Activated CD4-positive, alpha-beta T cell treated with anti-CD3 and anti-CD28 coated beads for 24 hours (primary cell): ENCODE measurements around the gene FAM111A.
"Not testable (repeated sequence)": the region's sequence is repeated elsewhere in the genome, so short reads cannot be mapped to it uniquely, and the experiment has no call there.

Experiments used
- DNase-seq, 2 donors: peaks; one replicate each; pipeline ENCODE4 v3.0.0-alpha.2; 2020; ENCODE audit warnings: low read depth in 2 of 2

FAM111A gene, protein sequence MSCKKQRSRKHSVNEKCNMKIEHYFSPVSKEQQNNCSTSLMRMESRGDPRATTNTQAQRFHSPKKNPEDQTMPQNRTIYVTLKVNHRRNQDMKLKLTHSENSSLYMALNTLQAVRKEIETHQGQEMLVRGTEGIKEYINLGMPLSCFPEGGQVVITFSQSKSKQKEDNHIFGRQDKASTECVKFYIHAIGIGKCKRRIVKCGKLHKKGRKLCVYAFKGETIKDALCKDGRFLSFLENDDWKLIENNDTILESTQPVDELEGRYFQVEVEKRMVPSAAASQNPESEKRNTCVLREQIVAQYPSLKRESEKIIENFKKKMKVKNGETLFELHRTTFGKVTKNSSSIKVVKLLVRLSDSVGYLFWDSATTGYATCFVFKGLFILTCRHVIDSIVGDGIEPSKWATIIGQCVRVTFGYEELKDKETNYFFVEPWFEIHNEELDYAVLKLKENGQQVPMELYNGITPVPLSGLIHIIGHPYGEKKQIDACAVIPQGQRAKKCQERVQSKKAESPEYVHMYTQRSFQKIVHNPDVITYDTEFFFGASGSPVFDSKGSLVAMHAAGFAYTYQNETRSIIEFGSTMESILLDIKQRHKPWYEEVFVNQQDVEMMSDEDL

DNA sequence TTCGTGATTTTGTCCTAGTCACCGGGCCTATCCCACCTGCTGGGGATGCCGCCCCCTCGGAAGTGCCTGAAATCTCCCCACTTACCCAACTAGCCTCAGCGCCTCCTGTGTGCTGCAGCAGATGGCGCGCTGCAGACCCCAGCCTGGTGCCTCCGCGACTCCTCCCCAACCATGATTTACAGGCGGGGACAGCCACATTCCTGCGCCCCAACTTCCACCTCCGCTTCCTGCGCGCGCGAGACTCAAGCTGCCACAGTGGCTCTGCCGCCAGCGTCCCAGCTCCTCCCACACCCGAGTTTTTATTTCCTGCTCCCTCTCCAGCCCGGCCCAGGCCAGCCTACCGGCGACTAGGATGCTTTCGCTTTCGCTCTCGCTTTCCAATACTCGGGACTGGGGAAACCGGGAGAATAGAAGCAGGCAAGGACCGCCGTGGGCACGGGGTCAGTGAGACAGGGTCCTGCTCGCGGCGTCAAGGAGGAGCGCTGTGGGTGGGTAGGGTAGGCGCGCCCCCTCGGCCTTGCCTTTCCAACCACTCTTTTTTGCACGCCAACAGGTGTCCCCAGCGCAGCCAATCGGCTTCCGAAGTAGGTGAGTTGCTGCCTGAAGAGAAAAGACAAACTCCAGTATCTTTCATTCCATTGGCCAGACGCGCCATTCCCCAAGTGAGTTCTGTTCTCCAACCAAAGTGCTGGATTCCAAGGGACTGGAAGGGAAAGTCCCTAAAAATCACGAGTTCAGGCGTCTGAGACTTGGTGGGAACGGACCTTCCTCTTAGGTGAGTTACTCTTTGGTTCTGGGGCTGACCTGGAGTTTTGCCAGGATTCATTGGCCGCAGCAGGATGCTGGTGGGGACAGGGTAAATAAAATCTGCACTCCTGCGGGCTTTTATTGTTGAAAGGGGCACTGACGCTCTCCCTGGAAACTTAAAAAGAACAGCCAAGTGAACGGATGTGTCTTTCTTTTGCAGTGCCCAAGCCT, at the start of gene FAM111A:
TSS of gene FAM111A (plus strand) at position 327 of the 978 bp plus-strand sequence. CDS start 6,017 bp downstream, outside the sequence.
- DNase-seq: peak; percentile 64 to 74

DNA sequence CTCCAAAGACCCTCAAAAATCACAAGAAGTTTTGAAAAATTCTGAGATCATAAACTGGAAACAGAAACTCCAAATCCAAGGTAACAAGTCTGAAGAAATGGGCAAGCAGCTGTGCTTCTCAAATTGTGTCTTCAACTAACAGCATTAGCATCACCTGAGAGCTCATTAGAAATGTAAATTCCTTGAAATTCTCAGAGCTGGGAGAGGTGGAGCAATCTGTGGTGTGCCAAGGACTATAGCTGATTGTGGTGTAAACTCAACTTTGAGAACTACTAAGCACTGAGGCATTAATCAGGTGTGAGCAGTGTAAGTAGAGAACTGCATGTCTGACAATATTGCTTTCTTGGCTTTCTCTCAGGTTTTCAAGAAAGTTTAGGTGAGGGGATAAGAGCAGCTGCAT, 49.1 kb upstream of the FAM111A start:
- not testable (repeated sequence) for DNase-seq

DNA sequence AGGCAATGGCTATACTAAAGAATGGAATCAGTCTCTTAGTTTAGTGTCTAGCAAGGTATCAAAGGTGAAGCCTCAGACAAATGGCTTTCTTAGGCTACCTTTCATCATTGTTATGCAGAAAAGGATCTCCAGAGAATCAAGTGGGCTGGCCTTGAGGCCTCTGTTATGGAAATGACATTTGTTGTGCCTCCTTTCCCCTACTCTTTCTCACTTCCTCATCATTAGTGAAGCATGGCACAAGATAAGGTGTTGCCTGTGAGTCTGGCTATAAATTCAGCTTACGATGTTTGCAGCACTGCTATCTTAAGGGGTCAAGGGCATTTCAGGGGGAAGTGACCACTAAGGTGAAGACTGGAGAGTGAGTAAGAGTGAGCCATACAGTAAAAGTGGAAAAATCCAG, 47.4 kb upstream of the FAM111A start:
- DNase-seq: not testable (repeated sequence)

DNA sequence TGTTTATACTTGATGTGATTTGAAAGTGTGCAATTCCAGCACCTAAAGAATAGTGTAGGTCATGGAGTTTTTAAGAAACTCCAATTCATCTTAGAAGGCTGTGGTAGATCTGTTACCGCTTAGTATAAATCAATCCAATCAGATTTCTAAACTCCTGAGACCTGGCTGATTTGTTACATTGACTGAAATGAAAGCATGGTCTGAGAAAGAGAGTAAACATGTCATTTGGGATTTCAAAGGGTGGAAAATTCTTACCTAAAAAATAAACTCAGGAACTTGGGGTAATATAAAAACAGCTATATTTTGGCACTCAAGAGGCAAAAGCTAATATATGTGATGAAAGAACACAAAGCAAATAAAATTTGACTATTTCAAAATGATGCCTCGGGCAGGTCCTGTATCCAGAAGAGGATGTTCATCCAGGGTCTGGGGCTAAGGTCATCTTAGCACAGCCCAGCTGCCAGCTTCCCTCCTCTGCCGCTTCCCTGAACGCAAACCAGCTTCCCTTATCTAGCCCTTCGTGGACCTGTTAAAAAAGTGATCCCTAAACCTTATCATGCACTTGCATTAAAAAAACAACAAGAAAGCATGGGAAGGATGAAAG, 46.6 kb upstream of the FAM111A start:
- not testable (repeated sequence) for DNase-seq

DNA sequence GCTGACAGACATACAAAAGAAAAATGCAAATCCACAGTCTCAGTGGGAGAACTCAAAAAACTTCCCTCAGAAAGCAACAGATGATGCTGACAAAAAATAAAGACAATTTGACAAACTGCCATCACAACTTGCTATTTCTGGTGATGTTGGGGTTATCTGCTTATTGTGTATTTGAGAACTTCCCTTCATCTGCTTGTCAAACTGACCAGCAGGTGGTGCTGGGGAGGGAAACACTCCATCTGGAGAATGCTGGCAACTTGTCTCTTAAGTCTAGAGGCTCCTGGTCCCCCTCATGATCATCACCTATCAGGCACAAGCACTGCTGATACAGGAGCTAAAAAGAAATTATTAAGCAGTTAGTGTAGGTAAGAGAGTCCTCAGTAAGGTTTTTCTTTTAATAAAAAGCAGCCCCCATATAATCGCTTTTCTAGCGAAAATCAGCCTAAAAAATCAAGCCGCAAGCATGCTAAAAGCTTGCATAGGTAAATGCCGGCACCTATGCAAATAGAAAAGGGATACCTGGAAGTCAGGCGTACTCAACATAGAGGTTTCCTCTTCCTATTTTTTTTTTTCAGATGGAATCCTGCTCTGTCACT, 45.4 kb upstream of the FAM111A start:
- peak; percentile 49 to 50 for DNase-seq

DNA sequence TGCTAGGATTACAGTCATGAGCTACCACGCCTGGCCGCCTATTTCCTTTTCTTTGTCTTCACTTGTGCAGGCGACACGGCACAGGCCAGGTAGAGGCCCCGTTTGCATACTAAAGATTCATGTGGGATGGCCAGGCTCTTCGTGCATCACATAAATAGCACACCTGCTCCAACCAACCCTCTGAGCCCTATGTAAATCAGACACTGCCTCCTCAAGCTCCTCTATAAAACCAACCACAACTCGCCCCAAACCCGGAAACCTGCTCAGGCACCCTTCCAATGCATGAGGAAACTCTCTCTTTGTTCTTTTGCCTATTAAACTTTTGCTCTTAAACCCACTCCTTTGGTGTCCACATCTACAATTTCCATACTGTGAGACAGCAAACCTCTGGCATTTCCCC, 44.7 kb upstream of the FAM111A start:
- DNase-seq: not testable (repeated sequence)

DNA sequence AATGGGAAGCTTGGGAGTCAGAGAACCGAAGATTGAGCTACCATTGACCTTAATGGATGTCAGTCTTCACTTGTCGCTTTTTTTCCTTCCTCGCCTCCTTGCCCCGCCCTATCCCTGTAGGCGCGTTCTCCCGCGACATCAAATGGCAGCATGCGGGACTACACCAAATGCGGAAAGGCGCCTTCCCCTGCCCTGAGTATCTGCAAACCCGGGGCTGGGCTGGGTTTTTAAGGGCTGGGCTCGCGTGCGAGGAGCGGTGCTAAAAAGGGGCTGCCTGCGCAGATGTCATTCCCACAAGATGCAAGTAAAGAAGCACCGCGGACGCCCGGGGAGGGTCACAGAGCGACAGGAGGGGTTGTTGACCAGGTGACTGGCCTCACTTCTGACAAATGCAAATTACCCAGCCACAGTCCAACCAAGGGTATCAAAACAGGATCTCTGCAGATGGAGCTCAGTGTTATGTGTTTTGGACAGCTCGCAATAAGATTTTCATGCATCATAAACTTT, 40.3 kb upstream of the FAM111A start:
- peak; percentile 39 to 56 for DNase-seq

DNA sequence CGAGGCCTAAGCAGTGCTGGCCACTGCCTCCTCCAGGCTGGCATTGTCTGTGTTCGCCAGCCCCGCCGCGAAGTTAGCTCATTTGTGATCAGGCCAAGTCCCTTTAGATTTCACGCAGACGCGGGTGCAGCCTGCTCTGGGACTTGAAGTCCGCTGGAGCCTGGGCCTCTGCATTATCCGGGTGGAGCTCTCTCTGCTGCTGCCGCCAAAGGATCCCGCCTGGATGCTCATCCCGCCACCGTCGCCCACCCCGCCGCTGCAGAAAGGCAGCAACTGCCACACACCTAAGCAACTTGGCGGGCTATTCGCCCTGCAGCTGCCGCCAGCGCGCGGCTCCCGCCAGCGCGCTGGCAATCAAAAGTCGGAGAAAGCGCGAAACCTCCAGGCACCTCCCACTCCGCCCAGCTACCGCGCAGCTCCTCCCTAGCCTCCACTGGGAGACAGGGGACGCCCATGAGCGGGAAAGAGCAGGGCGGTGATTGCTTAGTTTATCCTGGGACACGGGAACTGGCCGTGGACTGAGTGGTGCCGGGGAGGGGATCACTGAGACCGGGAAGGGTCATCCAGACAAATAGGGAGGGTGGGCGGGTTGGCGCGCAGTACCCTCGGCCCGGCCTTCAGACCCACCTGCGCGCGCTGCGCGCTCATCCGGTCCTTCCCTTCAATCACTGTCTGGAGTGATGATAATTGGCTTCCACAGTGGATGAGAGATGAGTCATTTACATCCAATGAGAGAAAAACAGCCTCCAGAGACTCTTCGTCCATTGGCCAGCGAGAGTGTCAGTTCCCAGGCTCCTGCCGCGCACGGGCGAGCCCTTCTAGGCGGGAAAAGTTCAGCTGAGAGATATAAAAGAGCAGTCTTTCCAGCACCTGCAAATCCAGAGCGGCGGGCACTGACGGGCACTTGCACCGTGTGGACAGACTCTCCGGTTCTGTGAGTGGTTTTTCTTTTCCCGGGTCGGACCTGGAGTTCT, 36.0 kb upstream of the FAM111A start, which contains the start of gene FAM111B:
TSS of gene FAM111B (plus strand) at position 875 of the 974 bp plus-strand sequence. CDS start 2,389 bp downstream, outside the sequence.
- peak; percentile 33 to 56 for DNase-seq

DNA sequence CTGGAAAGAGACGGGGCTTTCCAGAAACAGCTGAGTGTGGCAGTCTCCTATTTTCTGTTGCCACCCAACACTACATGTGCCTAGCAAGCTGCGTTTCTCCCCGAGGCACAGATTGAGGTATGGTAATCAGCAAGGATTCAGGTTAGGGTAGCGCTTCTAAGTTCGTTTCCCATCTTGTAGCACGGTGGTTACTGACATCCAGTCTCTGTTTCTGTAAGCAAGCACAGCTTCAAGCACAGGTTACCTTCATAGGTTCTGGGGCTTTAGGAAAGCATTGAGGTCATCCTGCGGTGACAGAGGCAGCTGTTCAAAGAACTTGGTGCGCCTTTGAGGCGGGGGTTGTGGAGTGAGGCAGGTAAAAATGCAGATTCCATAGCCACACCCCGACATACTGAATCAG, 34.9 kb upstream of the FAM111A start:
- DNase-seq: not testable (repeated sequence)

DNA sequence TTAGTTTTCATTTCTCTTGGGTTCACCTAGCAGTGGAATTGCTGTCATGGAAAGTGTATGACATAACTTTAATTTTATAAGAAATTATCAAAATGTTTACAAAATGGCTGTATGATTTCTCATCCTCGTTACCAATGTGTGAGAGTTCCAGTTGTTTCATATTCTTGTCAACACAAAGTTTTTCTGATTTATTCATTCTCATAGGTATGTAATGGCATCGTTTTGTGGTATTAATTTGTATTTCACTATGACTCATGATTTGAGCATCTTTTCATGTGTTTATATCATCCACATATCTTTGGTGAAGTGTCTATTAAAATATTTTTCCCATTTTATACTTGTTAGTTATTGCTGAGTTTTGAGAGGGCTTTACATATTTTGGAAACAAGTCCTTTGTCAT, 30.2 kb upstream of the FAM111A start:
- DNase-seq: no peak

DNA sequence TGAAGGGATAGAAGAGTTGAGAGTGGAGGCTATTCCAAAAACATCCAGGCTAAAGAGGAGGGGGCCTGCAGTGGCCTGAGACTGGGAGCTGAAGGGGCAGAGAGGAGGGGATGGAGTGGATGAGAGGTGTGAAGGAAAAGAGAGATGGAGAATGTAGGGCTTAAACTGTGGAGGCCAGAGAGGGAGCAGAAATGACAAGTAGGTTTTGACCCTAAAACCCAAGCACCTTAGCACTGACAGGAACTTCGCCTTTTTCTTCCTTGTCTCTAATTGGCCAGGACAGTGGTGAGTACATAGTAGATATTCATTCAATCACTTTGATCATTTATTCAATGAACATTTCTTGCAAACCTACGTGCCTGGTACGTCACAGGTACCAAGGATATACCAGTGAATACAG, 28.3 kb upstream of the FAM111A start:
- no peak for DNase-seq

DNA sequence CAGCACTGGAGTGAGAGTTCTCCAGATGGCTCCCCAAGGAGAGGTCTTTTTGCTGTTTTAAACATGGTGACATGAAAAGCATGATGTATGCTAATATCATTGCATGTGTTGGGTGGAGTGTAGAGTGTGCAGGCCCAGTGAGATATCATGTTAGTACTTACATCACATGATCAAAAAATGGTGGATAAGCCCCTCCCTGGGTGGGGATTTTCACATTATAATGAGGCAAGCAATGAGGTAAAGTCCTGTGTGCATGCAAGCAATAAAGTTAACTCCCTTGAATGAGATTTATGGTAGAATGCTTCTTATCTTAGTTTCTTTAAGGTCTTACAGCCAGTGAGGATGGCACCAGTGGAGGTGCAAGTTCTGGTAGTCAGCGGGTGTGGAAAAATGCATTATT, 27.1 kb upstream of the FAM111A start:
- DNase-seq: no peak

DNA sequence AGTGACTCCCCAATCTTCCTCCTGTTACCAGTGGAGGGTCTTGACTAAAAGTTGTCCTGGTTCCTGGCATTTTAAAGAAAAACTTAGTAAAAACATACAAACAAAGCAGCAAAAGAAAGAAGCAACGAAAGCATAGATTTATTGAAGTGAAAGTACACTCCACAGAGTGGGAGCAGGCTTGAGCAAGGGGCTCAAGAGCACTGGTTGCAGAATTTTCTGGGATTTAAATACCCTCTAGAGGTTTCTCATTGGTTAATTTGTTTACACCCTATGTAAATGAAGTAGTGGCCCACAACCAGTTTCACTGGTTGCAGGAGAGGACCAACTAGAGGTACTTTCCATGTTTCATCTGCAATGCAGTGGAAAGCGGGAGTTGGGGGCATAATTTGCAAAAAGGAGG, 24.9 kb upstream of the FAM111A start:
- no peak for DNase-seq

DNA sequence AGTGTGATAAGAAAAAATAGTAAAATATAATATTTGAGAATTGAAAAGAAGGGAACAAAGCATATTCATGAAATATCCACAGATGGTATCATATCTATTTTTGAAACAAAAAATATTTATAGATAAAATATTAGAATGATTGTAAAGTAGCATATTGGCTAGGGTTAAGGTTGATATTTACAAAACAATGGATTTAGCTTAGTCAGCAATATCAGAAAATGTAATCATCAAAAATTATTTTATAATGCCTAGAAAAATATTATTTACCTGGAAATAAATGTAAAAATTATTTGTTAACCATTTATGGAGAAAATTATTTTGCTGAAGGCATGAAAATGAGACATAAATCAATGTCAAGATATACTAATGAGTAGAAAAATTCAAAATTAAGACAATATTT, 22.8 kb upstream of the FAM111A start:
- DNase-seq: no peak

DNA sequence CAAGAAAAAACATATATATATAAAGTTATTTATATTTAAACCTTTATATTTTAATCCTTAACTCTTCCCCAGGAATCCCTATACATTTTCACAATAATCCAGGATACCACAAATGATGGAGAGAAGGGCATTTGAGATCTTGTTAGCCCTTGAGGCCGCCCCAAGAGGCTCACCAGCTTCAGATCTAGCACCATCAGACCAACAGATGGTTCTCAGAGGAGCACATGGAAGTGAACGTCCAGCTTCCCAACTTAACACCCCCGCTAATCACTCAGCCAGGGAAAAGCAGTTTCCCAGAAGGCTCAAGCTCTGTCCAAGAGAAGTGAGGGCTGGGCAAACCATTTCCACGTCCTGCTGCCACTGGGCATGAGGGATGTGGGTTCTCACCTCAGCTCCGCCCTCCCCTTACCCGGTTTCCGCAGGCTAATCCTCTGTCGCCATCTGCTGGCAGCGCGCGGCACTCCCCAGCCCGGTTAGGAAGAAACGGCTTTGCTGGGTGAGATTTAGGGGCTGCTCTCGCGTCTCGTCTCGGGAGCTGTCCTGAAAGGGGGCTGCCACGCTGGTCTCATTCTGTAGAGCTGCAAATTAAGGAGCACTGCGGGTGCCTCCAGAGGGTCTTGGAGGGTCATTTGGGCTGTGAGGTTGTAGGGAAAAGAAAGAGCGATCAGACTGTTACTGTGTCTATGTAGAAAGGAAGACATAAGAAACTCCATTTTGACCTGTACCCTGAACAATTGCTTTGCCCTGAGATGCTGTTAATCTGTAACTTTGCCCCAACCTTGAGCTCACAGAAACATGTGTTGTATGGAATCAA, 6.8 kb upstream of the FAM111A start:
- DNase-seq: peak; percentile 86 to 88

DNA sequence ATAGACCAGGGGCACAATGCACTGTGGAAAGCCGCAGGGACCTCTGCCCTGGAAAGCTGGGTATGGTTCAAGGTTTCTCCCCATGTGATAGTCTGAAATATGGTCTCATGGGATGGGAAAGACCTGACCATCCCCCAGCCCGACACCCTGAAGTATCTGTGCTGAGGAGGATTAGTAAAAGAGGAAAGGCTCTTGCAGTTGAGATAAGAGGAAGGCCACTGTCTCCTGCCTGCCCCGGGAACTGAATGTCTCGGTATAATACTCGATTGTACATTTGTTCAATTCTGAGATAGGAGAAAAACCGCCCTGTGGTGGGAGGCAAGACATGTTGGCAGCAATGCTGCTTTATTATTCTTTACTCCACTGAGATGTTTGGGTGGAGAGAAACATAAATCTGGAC, 6.1 kb upstream of the FAM111A start:
- not testable (repeated sequence) for DNase-seq

DNA sequence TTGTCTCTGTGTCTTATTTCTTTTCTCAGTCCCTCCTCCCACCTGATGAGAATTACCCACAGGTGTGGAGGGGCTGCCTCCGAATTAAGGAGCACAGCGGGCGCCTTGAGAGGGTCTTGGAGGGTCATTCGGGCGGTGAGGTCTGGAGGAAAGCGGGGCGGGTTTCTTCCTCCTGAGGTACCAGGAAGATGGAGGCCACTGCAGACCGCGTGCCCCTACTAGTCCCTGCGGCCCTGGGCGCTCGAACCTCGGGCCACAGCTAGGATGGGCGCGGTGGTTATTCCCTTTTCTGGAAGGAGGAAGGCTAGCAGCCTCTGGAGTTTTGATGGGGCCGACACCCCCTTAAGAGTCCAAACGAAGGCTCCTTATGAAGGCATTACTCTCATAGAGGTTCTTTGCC, 5.5 kb upstream of the FAM111A start:
- DNase-seq: no peak

DNA sequence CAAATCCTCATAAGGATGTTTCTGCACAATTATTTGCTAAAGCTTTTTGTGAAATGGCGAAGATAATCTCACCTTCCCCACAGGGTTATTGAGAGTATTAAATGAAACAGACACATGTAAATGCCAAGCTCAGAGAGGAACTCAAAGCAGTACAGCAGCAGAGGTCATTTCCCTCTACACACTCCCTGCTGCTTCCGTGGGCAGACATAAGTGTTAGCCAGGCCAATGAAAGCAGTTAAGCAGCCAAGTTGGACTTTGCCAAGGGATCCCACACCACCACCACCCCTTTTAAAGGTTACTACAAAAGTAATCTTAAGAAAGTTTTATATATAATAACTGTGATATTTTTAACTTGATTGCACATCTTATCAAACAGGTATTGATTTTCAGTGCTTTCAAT, 4.0 kb upstream of the FAM111A start:
- no peak for DNase-seq

DNA sequence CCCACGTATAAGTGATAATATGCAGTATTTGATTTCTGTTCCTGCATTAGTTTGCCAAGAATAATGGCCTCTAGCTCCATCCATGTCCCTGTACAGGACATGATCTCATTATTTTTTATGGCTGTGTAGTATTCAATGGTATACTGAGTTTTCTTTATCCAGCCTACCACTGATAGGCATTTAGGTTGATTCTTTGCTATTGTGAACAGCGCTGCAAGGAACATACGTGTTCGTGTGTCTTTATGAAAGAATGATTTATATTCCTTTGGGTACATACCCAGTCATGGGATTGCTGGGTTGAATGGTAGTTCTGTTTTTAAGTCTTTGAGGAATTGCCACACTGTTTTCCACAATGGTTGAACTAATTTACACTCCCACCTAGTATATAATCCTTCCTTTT, 1.5 kb upstream of the FAM111A start:
- no peak for DNase-seq
